Stimulated activated CD4-positive, alpha-beta T cell treated with anti-CD3 and anti-CD28 coated beads, Interleukin-1b, Interleukin-23, amount 100 ng/mL, for 48 hours (primary cell): ENCODE results near the gene TPPP3.
"Not testable (repeated sequence)": the region's sequence is repeated elsewhere in the genome, so short reads cannot be mapped to it uniquely, and the experiment has no call there.

Source experiments
- DNase-seq: peaks from one replicate; pipeline ENCODE4 v3.0.0-alpha.2; 2020

Gene TPPP3

GRCh38 chr16:67388591-67388990, 4.7 kb downstream of the TPPP3 start:
- no peak for DNase-seq

- DNase-seq, result no peak
Observed at GRCh38 chr16:67388191-67388590, 5.1 kb downstream of the TPPP3 start.

- DNase-seq, result no peak
Observed at GRCh38 chr16:67387479-67388079, 5.7 kb downstream of the TPPP3 start.

- no peak for DNase-seq
Observed at GRCh38 chr16:67386861-67387455, 6.3 kb downstream of the TPPP3 start.

- no peak for DNase-seq
Observed at GRCh38 chr16:67384778-67385510, 8.4 kb downstream of the TPPP3 start.

GRCh38 chr16:67383284-67383683, 10.0 kb downstream of the TPPP3 start:
- DNase-seq, result no peak

GRCh38 chr16:67378642-67379041, 14.7 kb downstream of the TPPP3 start:
- no peak for DNase-seq

GRCh38 chr16:67376012-67376411, 17.3 kb downstream of the TPPP3 start:
- DNase-seq, result not testable (repeated sequence)

GRCh38 chr16:67372664-67373063, 20.6 kb downstream of the TPPP3 start:
- no peak for DNase-seq

- DNase-seq, result no peak
Observed at GRCh38 chr16:67370661-67371060, 22.6 kb downstream of the TPPP3 start.

GRCh38 chr16:67364600-67365235, 28.6 kb downstream of the TPPP3 start:
- no peak for DNase-seq

- DNase-seq, result no peak
Observed at GRCh38 chr16:67361038-67361437, 32.3 kb downstream of the TPPP3 start.

- not testable (repeated sequence) for DNase-seq
Observed at GRCh38 chr16:67359540-67360269, 33.6 kb downstream of the TPPP3 start.

GRCh38 chr16:67357561-67357960, 35.7 kb downstream of the TPPP3 start:
- DNase-seq, result no peak

- no peak for DNase-seq
Observed at GRCh38 chr16:67356396-67356795, 36.9 kb downstream of the TPPP3 start.

GRCh38 chr16:67352463-67352862, 40.8 kb downstream of the TPPP3 start:
- not testable (repeated sequence) for DNase-seq

- DNase-seq, result no peak
Observed at GRCh38 chr16:67350324-67350723, 43.0 kb downstream of the TPPP3 start.

GRCh38 chr16:67349172-67349571, 44.1 kb downstream of the TPPP3 start:
- no peak for DNase-seq

GRCh38 chr16:67346341-67346740, 47.0 kb downstream of the TPPP3 start:
- no peak for DNase-seq

GRCh38 chr16:67345401-67345800, 47.9 kb downstream of the TPPP3 start:
- no peak for DNase-seq

- DNase-seq, result no peak
Observed at GRCh38 chr16:67342616-67343015, 50.7 kb downstream of the TPPP3 start.

- DNase-seq, result no peak
Observed at GRCh38 chr16:67341250-67341649, 52.0 kb downstream of the TPPP3 start.
